Right lobe of liver (tissue), 6 donors: Measurements from ENCODE around the gene NEU2. TPM values are rescaled to one million over a fixed set of nuclear protein-coding genes. Genes with fewer than 3 reads are reported as not detected.

Source experiments
- ATAC-seq, 4 donors: fragments of 200-7000 bp; cut with Tn5 transposase; one replicate each; pipeline ENCODE4 v1.9.1; 2020; ENCODE audit warnings: mild to moderate bottlenecking in 4 of 4, moderate library complexity in 4 of 4
- DNase-seq, 3 donors: peaks; one replicate each; pipeline ENCODE4 v3.0.0-alpha.2; 2020
- H3K27ac ChIP-seq, 3 donors: fragments of 200-600 bp; one replicate each; pipeline ENCODE4 v1.8.0; 2022
- H3K27me3 ChIP-seq, 2 donors: fragments of 200-600 bp; one replicate each; pipeline ENCODE4 v1.8.0; 2022
- H3K36me3 ChIP-seq, 4 donors: fragments of 200-600 bp; sonication (generic) in 1 of 4; one replicate each; pipeline versions ENCODE4 v1.5.1 to v1.8.0; 2017 to 2022; ENCODE audit warnings: control low read depth in 1 of 4
- H3K4me1 ChIP-seq, 4 donors: fragments of 200-600 bp; sonication (generic) in 1 of 4; one replicate each; pipeline versions ENCODE4 v1.5.1 to v1.8.0; 2017 to 2022; ENCODE audit warnings: control low read depth in 1 of 4
- H3K4me3 ChIP-seq, 3 donors: fragments of 200-600 bp; one replicate each; pipeline ENCODE4 v1.8.0; 2022
- H3K9me3 ChIP-seq, 4 donors: fragments of 200-600 bp; sonication (generic) in 1 of 4; one replicate each; pipeline versions ENCODE4 v1.5.1 to v1.8.0; 2017 to 2022; ENCODE audit warnings: control low read depth in 1 of 4
- CTCF ChIP-seq, 4 donors: fragments of 200-600 bp in 3 of 4; fragments of 450-650 bp in 1 of 4; IDR thresholded peaks; one replicate each; pipeline versions ENCODE4 v1.5.1 to v1.8.0; 2016 to 2022; ENCODE audit warnings: antibody characterized with exemption in 4 of 4, mild to moderate bottlenecking in 2 of 4
- POLR2A ChIP-seq: fragments of 450-650 bp; IDR thresholded peaks from one replicate; pipeline ENCODE4 v1.6.1; 2017; ENCODE audit warnings: antibody characterized with exemption, mild to moderate bottlenecking
- WGBS: methylation state at CpG from one replicate; pipeline ENCODE4 v1.1.6; 2018; ENCODE audit warnings: low coverage, low lambda C conversion rate; ENCODE audit not compliant: insufficient coverage; ENCODE audit errors: missing lambda C conversion rate; 5-methylcytosine and 5-hydroxymethylcytosine counted together
- intact Hi-C, 2 donors: fragments of 100-400 bp; cut with DNase I; formaldehyde crosslinking; loops; one replicate each; pipeline versions ENCODE4 v1.11.2 to v1.14.1; 2022
- total RNA-seq, 6 experiments: library from RNA; depleted of rRNA in 2 of 6; stranded (reverse); fragments of >200 nt in 2 of 6; fragmentation: NEBNext Ultra II Directional in 3 of 6; extraction: Animal tissue kit (Norgen Biotek cat#: 25700) in 3 of 6; gene quantifications; one replicate each; pipeline versions ENCODE4 v1.1.0 to v1.2.4, GENCODE V29; 2016 to 2023
- donor health status: DM: no; HTN: yes; CAD: no.
- donor health status: DM: no; HTN: no; CAD: no.
- donor health status: DM: no; HTN: no; CAD: no.
- donor health status: DM: no; HTN: yes; CAD: no.
- donor health status: DM: no; HTN: yes; CAD: no.

Gene NEU2
- total RNA-seq, 6 experiments from 2014 or later = not detected

DNA sequence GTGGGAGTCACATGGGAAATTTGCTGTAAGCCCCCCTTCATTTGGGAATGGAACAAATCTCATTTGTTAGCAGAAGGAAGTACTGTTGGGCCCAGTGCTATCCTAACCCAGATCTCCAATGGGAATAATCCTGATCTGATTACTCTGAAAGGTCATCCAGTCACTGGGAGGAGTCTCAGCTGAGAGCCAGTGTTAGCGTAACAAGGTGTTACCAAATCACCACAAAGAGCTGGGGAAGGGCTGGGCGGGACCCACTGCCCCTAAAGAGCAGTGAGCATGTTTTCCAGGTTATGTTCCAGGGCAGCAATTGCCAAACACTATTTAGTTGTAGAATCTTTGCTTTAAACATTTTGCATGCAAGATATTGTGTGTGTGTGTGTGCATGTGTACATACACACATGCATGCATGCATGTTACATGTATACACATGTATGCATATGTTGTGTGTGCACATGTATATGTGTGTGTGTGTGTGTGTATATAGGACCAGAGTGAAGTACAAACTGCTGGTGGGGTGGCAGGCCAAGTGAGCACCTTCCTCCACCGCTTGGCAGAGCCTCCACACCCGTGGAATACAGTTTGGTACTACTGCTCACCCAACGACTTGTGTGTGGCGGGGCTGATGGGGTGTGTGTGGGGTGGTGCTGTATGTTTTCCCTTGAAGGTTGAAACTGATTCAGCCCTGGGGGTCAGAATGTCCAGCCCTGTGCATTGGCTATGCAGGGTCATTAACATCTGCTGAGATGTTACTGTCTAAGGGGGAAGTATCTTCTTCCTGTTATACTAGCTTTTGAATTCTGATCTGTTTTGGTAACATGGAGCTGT lies 42.9 kb downstream of the NEU2 start:
- no peak overlapping the region for H3K4me3 ChIP-seq
- 40% methylated on average over 1 of the region's 6 CpGs for WGBS
- no peaks in the 10 kb centered on the region for H3K27me3 ChIP-seq
- peak overlapping the region in 1 of 3 donors; percentile 20 for H3K27ac ChIP-seq
- DNase-seq (peak in 1 of 3 donors; percentile 44), ATAC-seq (peak; percentile 41 to 68 (median 54))
- peaks cover 0 to 8% (median 0%) of the 10 kb centered on the region in 4 donors for H3K9me3 ChIP-seq
- no peaks in the 10 kb centered on the region for H3K4me1 ChIP-seq
- H3K36me3 ChIP-seq = no peaks in the 10 kb centered on the region
- no peak for TF ChIP-seq POLR2A
- no peak for TF ChIP-seq CTCF (IDR thresholded peaks at IDR 0.05)
- intact Hi-C loops = no loop called here

GRCh38 chr2:233075966-233076339 lies 43.5 kb downstream of the NEU2 start:
- DNase-seq = no peak
- Histone ChIP-seq H3K9me3 (peaks cover 0 to 8% (median 0%) of the 10 kb centered on the region in 4 donors), H3K4me3 (no peak overlapping the region), H3K4me1 (no peaks in the 10 kb centered on the region), H3K27ac (peak overlapping the region in 1 of 3 donors; percentile 20), H3K27me3 (no peaks in the 10 kb centered on the region), H3K36me3 (no peaks in the 10 kb centered on the region)
- TF ChIP-seq POLR2A (no peak), CTCF (IDR thresholded peaks at IDR 0.05) (no peak)
- ATAC-seq = peak; percentile 55 to 71 (median 65)
- WGBS = 28% methylated on average over 2 of the region's 2 CpGs
- intact Hi-C loops = no loop called here

DNA sequence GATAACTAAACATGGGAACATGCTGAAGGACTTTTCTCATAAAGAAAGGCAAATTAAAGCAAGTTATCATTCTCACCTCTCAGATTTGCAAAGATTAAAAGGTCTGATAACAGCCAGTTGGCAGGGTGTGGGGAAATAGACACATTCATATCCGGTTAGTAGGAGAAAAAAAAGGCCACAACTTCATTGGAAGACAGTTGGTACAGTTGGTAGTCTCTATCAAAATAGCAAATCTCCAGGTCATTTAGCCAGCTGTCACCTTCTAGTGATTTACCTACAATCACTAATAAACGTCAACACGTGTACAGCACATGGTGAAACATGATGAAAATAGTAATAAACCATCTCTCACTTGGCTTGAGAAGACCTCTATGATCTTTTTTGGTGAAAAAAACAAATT lies 44.3 kb downstream of the NEU2 start:
- WGBS = 52% methylated on average over 3 of the region's 3 CpGs
- no peaks in the 10 kb centered on the region for H3K27me3 ChIP-seq
- H3K9me3 ChIP-seq = peaks cover 0 to 3% (median 0%) of the 10 kb centered on the region in 4 donors
- DNase-seq = no peak
- no peak overlapping the region for H3K4me3 ChIP-seq
- H3K36me3 ChIP-seq = no peaks in the 10 kb centered on the region
- no peak for TF ChIP-seq CTCF (IDR thresholded peaks at IDR 0.05)
- TF ChIP-seq POLR2A = no peak
- no peak for ATAC-seq
- no peak overlapping the region for H3K27ac ChIP-seq
- intact Hi-C loops = no loop called here
- no peaks in the 10 kb centered on the region for H3K4me1 ChIP-seq

DNA sequence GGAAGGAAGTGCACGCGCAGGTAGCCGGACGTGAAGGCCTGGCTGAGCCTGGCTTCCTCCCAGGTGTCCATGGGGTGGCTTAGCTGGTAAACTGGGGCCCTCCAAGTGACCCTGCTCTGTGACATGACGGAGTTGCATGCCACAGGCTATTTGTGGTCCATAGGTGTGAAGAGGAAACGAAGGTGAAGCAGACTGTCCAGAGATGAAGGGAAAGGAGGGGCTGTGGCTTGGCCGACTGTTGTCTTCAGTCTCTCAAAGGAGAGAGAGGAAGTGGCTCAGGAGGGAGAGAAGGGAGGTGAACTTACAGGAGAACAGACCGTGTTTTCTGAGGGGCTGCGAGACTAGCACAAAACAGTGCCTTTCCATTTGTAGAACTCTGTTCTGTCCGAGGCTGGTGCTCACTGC lies 47.0 kb downstream of the NEU2 start:
- intact Hi-C loops = no loop called here
- H3K36me3 ChIP-seq = no peaks in the 10 kb centered on the region
- no peak for ATAC-seq
- no peak for TF ChIP-seq POLR2A
- no peak for TF ChIP-seq CTCF (IDR thresholded peaks at IDR 0.05)
- no peaks in the 10 kb centered on the region for H3K9me3 ChIP-seq
- H3K4me1 ChIP-seq = no peaks in the 10 kb centered on the region
- H3K27ac ChIP-seq = no peak overlapping the region
- no peak overlapping the region for H3K4me3 ChIP-seq
- DNase-seq = peak in 1 of 3 donors; percentile 48
- 40% methylated on average over 10 of the region's 10 CpGs for WGBS
- no peaks in the 10 kb centered on the region for H3K27me3 ChIP-seq
